SK-MEL-5 (cell line): Measurements from ENCODE around the gene VPS13D. TPM values are rescaled to one million over a fixed set of nuclear protein-coding genes. Genes with fewer than 3 reads are reported as not detected.
"Not testable (repeated sequence)": the region's sequence is repeated elsewhere in the genome, so short reads cannot be mapped to it uniquely, and the experiment has no call there.

Source experiments
- DNase-seq: peaks from one replicate; pipeline ENCODE4 v3.0.0-alpha.2; 2016; ENCODE audit warnings: low read depth, low spot score
- in situ Hi-C: cut with HindIII; loops from 2 replicates; pipeline ENCODE4 v1.10.0; 2016; ENCODE audit warnings: low sequenced_read_pairs, high pct_unique_total_duplicates, low pct_unique_long_range_greater_than_20kb
- total RNA-seq: library from RNA; depleted of rRNA; stranded (reverse); fragments of >200 nt; shearing (Covaris generic); gene quantifications from 2 replicates; pipeline ENCODE4 v1.2.3, GENCODE V29; 2014

VPS13D gene
- total RNA-seq, 1 experiment from 2014 or later: 8.9 TPM

DNA sequence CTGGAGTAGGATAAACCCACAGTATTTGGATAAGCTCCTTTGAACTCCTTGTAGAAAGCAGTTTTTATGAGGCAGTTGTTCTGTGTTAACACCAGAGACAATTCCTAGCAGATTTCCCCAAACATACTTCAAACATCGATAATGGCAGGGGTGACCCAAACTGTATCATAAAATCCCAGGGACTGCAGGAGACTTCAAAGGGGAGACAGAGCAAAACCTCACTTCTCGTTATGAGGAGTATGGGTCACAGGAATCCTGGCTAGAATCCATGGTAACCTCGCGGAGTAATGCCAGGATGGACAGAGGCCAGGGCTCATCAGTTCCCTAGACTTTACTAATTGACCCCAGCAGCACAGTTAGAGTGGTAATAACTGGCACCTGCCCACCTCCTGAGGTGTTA lies 240.2 kb downstream of the VPS13D start:
- in situ Hi-C loops: no loop called here
- DNase-seq: no peak

GRCh38 chr1:12470916-12471315 lies 241.1 kb downstream of the VPS13D start:
- DNase-seq, in situ Hi-C loops: not testable (repeated sequence)

DNA sequence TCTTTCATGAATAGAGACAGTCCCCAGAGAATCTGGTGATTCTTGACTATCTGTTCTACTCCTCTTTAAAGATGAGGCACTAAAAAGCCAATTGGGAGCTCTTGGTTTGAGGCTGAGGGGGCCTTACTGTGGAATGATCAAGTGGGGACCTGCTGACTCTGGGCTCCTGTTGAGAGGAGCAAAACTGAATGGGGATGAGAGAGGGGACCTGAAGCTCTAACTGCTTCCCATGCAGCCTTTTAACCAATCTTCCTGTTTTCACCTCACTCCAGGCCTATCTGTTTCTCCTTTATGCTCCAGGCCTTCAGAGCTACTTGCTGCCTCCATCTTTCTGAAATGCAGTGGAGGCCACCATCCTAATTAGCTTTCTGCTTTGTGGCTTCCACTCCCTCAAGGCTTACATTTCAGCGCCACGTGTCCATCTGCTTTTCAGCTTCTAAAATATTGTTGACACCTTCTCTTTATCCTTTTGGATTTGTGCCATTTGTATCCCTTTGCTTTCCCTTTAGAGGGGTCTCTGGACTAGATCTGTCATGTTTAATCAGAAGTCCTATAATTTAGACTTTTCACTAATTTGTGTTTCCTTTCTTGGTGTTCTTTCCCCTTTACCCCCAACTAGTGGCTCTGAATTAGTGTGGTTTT lies 242.4 kb downstream of the VPS13D start:
- no peak for DNase-seq
- in situ Hi-C loops: no loop called here

DNA sequence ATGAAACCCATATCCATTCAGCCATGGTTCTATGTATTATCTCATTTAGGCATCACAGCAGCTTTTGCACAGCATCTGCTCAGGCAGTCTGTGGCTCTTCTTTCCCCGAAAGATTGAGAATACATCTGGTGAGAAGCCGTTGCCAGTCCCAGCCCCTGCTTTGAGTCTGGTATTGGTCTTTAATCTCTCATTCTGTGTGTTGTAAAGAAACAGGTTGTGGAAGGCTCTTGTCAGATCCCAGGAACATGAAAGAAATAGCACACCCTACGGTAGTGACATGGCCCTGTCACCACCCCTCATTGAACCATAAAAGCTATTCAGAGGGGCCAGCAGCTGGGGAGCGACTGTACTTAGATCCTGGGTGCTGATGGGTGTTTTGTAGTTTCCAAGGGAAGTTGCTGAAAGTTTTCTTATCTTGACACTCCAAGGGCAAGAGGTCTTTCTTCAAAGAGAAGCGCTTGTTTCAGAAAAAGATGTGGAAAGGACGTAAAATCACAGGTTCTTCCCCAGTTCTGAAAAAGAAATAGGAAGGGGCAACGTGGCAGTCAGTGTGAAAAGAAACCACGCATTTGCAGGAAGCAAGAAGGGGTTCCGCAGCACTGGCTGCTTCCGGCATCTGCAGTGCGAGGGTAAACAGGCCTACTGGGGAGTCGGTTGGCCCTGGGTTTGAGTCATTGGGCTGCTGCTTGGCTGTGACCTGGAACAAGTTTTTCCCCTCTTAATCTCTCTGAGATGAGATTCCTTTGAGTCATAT lies 243.1 kb downstream of the VPS13D start:
- in situ Hi-C loops: no loop called here
- DNase-seq: no peak

GRCh38 chr1:12473596-12474362 lies 243.9 kb downstream of the VPS13D start:
- DNase-seq: no peak
- in situ Hi-C loops: no loop called here

DNA sequence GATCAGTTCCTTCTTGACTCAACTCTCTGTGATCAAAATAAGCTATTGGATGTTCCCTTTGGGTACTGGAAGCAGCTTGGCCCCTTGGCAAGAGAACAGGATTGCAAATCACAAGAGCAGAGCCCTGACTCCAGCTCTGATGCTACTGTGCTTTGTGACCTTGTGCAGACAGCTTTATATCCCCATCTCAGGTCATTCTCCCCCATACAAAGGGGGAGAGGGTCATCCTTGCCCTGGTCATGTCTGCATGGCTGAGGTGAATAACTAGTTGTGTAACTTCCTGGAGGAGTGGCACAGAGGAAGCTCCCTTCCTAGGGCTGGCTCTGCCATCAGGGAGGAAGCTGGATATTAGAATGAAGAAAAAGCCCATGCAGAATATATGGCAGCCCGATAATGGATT lies 245.3 kb downstream of the VPS13D start:
- DNase-seq: no peak
- in situ Hi-C loops: no loop called here

GRCh38 chr1:12475530-12475934 lies 245.7 kb downstream of the VPS13D start:
- in situ Hi-C loops: no loop called here

GRCh38 chr1:12475947-12476346 lies 246.1 kb downstream of the VPS13D start:
- in situ Hi-C loops: no loop called here
- no peak for DNase-seq

More at GRCh38 chr1:12475530-12475934, 245.7 kb downstream of the VPS13D start:
- no peak for DNase-seq

GRCh38 chr1:12477314-12477713 lies 247.5 kb downstream of the VPS13D start:
- no peak for DNase-seq
- in situ Hi-C loops: no loop called here

- DNase-seq: peak; percentile 92
- in situ Hi-C loops: no loop called here
Measured at GRCh38 chr1:12477936-12478611, 248.2 kb downstream of the VPS13D start.

DNA sequence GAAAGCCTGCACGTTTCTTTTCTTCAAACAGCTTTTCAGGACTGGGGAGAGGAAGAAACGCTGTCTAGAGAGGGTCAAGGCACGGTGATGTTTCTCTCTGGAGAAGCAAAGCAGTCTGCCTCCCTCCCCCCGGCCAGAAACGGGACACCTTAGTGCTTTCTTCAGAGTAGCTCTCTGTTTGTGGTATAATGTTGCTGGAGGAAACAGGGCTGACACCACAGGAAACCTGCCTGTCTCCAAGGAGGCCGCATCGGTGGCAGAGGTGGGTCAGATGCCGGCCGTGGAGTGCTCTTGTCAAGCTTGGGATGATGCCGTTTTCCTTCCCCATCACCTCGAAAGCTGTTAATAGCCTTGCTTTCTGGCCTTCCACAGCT lies 248.8 kb downstream of the VPS13D start:
- no peak for DNase-seq
- in situ Hi-C loops: no loop called here

- in situ Hi-C loops: no loop called here
- DNase-seq: no peak
Measured at GRCh38 chr1:12479311-12479710, 249.5 kb downstream of the VPS13D start.

DNA sequence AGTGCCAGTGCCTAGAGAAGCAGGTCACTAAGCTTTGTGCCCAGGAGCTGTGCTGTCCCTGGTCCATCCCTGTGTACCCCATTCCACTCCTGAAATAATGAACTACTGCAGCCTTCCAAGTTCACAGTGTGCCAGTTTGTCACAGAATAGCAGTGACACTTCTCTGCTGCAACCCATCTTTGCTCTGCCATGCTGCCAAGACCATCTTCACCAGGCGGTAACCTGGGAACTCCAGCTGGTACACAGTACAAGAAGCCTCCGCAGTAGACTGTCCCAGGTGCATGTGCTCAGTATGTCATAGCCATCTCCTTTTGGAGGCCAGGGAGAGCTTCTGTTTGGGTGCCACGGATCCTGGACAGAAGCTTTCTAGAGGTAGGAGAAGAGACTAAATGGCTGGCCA lies 250.2 kb downstream of the VPS13D start:
- in situ Hi-C loops: no loop called here
- DNase-seq: no peak

DNA sequence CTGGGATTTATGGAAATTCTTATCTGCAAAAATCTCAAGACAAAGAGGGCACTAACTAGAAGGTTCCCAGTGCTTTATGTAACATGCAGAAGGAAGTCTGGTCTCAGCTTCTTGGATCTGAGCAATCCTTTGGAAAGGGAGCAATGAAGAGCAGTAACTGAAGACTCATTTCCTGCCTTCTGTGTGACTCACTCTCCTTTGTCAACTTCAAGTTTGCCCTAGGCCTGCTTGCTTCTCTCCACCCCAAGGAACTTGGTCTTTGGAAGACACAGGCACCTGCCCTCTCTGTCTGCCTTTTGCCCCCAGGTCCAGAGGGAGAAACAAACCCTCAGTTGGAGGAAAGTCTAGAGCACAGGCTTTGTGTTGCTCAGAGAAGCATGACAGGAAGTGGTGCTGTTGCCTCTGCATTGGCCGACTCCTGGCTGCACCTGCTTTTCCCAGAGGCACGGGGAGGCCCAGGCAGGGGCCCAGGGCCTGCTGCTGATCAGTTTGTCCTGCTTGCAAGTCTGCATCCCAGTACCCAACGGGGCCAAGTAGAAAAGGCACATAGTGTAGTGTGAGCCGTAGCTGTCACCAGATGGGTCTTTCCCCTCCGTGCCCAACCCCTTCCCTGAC lies 251.0 kb downstream of the VPS13D start:
- in situ Hi-C loops: no loop called here
- peak; percentile 65 for DNase-seq

DNA sequence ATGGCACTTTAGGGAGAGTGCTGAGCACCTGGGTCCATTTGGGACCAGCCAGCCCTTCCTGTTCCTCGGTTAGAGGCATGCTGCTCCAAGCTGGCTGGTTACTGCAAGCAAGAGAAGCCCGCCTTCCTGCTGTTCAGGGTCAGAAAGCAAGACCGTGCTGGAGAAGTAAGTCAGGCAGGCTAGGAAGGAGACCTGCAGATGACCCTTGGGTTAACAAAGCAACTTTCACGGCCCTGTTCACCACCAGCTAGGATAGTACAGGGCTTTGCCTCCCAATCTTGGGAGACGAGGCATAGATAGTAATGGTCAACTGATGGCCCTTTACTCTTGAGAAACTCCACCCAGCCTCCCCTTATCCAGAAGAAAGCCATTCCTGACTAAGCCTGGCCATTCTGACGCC lies 252.1 kb downstream of the VPS13D start:
- in situ Hi-C loops: no loop called here
- DNase-seq: no peak

- in situ Hi-C loops: no loop called here
- DNase-seq: no peak
Measured at GRCh38 chr1:12482988-12483387, 253.2 kb downstream of the VPS13D start.

- DNase-seq: no peak
- in situ Hi-C loops: no loop called here
Measured at GRCh38 chr1:12485231-12486058, 255.6 kb downstream of the VPS13D start.
